Measurements from ENCODE around the gene NKAP. TPM values are rescaled to one million over a fixed set of nuclear protein-coding genes. Genes with fewer than 3 reads are reported as not detected.
A peak's percentile ranks its signal among the peaks of the same experiment; 100 is the strongest.

The NKAP gene
- total and polyA plus RNA-seq, 2 of the 13 experiments (the other 11 are each of a cell fraction or from before 2014, with no cell fraction given), result 3.6 to 6.1 TPM

DNA sequence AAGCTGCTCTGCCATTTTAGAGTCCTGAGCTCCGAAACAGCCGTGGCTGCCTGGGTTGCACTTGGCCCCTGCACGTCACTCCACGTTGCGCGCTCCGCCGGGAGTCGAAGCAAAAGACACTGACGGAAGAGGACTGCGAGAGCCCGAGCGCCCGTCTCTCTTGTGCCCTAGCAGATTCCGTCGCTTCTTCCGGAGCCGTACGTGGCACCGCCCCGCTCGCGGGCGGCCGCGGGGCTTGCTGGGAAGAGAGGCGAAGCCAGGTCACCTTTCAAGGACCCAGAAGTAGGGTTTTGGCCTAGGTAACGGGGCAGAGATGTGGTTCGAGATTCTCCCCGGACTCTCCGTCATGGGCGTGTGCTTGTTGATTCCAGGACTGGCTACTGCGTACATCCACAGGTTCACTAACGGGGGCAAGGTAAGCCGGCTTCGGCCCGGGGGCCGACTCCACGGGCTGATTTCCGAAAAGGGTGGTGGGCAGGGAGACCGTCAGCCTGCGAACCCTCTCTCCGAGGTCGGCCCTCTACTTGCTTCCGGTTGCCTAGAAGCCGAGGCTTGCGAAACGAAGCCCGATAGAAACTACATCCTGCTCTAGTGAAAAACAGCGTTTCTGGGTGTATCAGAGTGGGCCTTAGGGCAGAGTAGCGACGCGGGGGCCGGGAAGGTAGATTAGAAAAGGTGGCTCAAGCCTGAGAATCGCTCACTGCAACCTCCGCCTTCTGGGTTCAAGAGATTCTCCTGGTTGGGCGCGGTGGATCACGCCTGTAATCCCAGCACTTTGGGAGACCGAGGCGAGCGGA lies 71.8 kb downstream of the NKAP start, which contains the start of the genes NDUFA1 and RNF113A (continued):
- TF ChIP-seq, protein P1, sequence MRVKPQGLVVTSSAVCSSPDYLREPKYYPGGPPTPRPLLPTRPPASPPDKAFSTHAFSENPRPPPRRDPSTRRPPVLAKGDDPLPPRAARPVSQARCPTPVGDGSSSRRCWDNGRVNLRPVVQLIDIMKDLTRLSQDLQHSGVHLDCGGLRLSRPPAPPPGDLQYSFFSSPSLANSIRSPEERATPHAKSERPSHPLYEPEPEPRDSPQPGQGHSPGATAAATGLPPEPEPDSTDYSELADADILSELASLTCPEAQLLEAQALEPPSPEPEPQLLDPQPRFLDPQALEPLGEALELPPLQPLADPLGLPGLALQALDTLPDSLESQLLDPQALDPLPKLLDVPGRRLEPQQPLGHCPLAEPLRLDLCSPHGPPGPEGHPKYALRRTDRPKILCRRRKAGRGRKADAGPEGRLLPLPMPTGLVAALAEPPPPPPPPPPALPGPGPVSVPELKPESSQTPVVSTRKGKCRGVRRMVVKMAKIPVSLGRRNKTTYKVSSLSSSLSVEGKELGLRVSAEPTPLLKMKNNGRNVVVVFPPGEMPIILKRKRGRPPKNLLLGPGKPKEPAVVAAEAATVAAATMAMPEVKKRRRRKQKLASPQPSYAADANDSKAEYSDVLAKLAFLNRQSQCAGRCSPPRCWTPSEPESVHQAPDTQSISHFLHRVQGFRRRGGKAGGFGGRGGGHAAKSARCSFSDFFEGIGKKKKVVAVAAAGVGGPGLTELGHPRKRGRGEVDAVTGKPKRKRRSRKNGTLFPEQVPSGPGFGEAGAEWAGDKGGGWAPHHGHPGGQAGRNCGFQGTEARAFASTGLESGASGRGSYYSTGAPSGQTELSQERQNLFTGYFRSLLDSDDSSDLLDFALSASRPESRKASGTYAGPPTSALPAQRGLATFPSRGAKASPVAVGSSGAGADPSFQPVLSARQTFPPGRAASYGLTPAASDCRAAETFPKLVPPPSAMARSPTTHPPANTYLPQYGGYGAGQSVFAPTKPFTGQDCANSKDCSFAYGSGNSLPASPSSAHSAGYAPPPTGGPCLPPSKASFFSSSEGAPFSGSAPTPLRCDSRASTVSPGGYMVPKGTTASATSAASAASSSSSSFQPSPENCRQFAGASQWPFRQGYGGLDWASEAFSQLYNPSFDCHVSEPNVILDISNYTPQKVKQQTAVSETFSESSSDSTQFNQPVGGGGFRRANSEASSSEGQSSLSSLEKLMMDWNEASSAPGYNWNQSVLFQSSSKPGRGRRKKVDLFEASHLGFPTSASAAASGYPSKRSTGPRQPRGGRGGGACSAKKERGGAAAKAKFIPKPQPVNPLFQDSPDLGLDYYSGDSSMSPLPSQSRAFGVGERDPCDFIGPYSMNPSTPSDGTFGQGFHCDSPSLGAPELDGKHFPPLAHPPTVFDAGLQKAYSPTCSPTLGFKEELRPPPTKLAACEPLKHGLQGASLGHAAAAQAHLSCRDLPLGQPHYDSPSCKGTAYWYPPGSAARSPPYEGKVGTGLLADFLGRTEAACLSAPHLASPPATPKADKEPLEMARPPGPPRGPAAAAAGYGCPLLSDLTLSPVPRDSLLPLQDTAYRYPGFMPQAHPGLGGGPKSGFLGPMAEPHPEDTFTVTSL (CRISPR knock-in tag; IDR thresholded peaks at IDR 0.05; ENCODE audit: borderline replicate concordance), result no peak
- no peak for TF ChIP-seq PAF1 (CRISPR knock-in tag; IDR thresholded peaks at IDR 0.05)
- TF ChIP-seq, protein P2, sequence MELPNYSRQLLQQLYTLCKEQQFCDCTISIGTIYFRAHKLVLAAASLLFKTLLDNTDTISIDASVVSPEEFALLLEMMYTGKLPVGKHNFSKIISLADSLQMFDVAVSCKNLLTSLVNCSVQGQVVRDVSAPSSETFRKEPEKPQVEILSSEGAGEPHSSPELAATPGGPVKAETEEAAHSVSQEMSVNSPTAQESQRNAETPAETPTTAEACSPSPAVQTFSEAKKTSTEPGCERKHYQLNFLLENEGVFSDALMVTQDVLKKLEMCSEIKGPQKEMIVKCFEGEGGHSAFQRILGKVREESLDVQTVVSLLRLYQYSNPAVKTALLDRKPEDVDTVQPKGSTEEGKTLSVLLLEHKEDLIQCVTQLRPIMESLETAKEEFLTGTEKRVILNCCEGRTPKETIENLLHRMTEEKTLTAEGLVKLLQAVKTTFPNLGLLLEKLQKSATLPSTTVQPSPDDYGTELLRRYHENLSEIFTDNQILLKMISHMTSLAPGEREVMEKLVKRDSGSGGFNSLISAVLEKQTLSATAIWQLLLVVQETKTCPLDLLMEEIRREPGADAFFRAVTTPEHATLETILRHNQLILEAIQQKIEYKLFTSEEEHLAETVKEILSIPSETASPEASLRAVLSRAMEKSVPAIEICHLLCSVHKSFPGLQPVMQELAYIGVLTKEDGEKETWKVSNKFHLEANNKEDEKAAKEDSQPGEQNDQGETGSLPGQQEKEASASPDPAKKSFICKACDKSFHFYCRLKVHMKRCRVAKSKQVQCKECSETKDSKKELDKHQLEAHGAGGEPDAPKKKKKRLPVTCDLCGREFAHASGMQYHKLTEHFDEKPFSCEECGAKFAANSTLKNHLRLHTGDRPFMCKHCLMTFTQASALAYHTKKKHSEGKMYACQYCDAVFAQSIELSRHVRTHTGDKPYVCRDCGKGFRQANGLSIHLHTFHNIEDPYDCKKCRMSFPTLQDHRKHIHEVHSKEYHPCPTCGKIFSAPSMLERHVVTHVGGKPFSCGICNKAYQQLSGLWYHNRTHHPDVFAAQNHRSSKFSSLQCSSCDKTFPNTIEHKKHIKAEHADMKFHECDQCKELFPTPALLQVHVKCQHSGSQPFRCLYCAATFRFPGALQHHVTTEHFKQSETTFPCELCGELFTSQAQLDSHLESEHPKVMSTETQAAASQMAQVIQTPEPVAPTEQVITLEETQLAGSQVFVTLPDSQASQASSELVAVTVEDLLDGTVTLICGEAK (IDR thresholded peaks at IDR 0.05), result no peak
- TF ChIP-seq, protein P2 (CRISPR knock-in tag; IDR thresholded peaks at IDR 0.05), result no peak
- TF ChIP-seq ZFX (CRISPR knock-in tag; IDR thresholded peaks at IDR 0.05; ENCODE audit: low read depth), result peak; percentile 97
- no peak for TF ChIP-seq TCF7L2 (IDR thresholded peaks at IDR 0.05; ENCODE audit: low read depth, low read length)
- TF ChIP-seq, protein P3, sequence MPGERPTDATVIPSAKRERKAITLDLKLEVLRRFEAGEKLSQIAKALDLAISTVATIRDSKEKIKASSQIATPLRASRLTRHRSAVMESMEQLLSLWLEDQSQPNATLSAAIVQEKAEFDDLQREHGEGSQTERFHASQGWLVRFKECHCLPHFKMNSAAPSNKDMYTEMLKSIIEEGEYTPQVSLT (CRISPR knock-in tag; IDR thresholded peaks at IDR 0.05; ENCODE audit: borderline replicate concordance, low read depth), result no peak

All from HepG2 (cell line).